Gastroesophageal sphincter (tissue), 4 donors: ENCODE measurements around the gene TFR2. TPM values are rescaled to one million over a fixed set of nuclear protein-coding genes. Genes with fewer than 3 reads are reported as not detected.

Experiments used
- ATAC-seq: fragments of 150-250 bp; one replicate; pipeline ENCODE4 v1.9.1; 2016; ENCODE audit warnings: mild to moderate bottlenecking, moderate library complexity
- H3K27ac ChIP-seq, 4 donors: fragments of 200-600 bp; sonication (generic) in 3 of 4; 1 replicate in 3 of 4; 2 replicates in 1 of 4; pipeline ENCODE4 v1.5.1; 2016 to 2019
- H3K27me3 ChIP-seq: fragments of 200-600 bp; sonication (generic); one replicate; pipeline ENCODE4 v1.5.1; 2019
- H3K36me3 ChIP-seq, 2 donors: fragments of 200-600 bp; sonication (generic); one replicate each; pipeline ENCODE4 v1.5.1; 2019; ENCODE audit warnings: control low read depth in 1 of 2
- H3K4me1 ChIP-seq, 3 donors: fragments of 200-600 bp; sonication (generic); 1 replicate in 2 of 3; 2 replicates in 1 of 3; pipeline ENCODE4 v1.5.1; 2016 to 2019; ENCODE audit warnings: control low read depth in 2 of 3
- H3K4me3 ChIP-seq, 2 donors: fragments of 200-600 bp; sonication (generic); one replicate each; pipeline ENCODE4 v1.5.1; 2019; ENCODE audit warnings: mild to moderate bottlenecking in 1 of 2, moderate library complexity in 1 of 2
- H3K9me3 ChIP-seq, 3 donors: fragments of 200-600 bp; sonication (generic); one replicate each; pipeline ENCODE4 v1.5.1; 2017 to 2019; ENCODE audit warnings: control low read depth in 2 of 3
- CTCF ChIP-seq, 4 experiments: fragments of 200-600 bp in 2 of 4; fragments of 450-650 bp in 2 of 4; sonication (generic) in 1 of 4; IDR thresholded peaks; one replicate each; pipeline ENCODE4 v1.5.1; 2017 to 2019; ENCODE audit warnings: antibody characterized with exemption in 4 of 4, mild to moderate bottlenecking in 2 of 4, moderate library complexity in 2 of 4
- EP300 ChIP-seq: sonication (generic); formaldehyde crosslinking; IDR thresholded peaks from one replicate; pipeline ENCODE4 v1.6.1; 2017; ENCODE audit warnings: antibody characterized with exemption, mild to moderate bottlenecking
- POLR2A ChIP-seq, 2 donors: fragments of 450-650 bp; IDR thresholded peaks; one replicate each; pipeline ENCODE4 v1.6.1; 2017; ENCODE audit warnings: antibody characterized with exemption in 2 of 2, mild to moderate bottlenecking in 2 of 2, moderate library complexity in 1 of 2
- POLR2AphosphoS5 ChIP-seq: sonication (generic); formaldehyde crosslinking; IDR thresholded peaks from one replicate; pipeline ENCODE4 v1.6.1; 2017; ENCODE audit warnings: antibody characterized with exemption
- WGBS, 2 donors: methylation state at CpG; one replicate each; pipeline ENCODE4 v1.1.5; 2018; ENCODE audit warnings: low coverage in 1 of 2; 5-methylcytosine and 5-hydroxymethylcytosine counted together
- total RNA-seq, 4 donors: library from RNA; depleted of rRNA; stranded (reverse); fragments of >200 nt; gene quantifications; one replicate each; pipeline ENCODE4 v1.1.0, GENCODE V29; 2016

TFR2 gene
- total RNA-seq, 4 donors from 2014 or later = 1.6 TPM; not detected in 3

GRCh38 chr7:100578246-100579183 is 62.8 kb downstream of the TFR2 start:
- H3K9me3 ChIP-seq = no peaks in the 10 kb centered on the region
- peaks cover 31% of the 10 kb centered on the region for H3K27me3 ChIP-seq
- WGBS, 2 donors = 78% methylated on average over 7 of the region's 28 CpGs; no CpG with 5 or more reads in 1 of the 2 donors
- no peak overlapping the region for H3K4me3 ChIP-seq
- no peak overlapping the region for H3K27ac ChIP-seq
- no peak for TF ChIP-seq CTCF (IDR thresholded peaks at IDR 0.05)
- TF ChIP-seq EP300 = no peak
- no peak for TF ChIP-seq POLR2AphosphoS5
- TF ChIP-seq POLR2A (IDR thresholded peaks at IDR 0.05) = no peak
- ATAC-seq = no peak
- peaks cover 0 to 100% of the 10 kb centered on the region in 2 donors for H3K36me3 ChIP-seq
- H3K4me1 ChIP-seq = peaks cover 0 to 18% (median 12%) of the 10 kb centered on the region in 3 donors

DNA sequence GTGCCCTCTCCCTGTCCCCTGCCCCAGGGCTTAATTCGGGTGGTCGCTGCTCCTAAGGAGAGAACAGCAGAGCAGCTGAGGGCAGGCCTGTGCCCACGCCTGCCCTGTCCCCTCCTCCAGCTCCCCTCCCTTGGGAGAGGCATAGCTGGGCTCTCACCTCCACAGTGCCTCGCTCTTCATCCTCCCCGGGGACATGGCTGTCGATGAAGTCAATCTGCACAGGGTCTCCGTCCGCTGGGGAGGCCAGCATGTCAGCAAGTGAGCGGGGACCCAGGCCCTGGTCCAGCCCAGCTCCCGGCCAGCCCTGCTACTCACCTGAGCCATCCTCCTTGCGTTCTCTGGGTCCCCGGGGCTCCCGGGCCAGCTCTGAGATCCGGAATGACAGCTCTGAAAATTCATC is 63.8 kb downstream of the TFR2 start:
- Histone ChIP-seq H3K4me1 (peaks cover 0 to 8% (median 2%) of the 10 kb centered on the region in 3 donors), H3K27me3 (peaks cover 41% of the 10 kb centered on the region), H3K27ac (no peak overlapping the region), H3K36me3 (peaks cover 0 to 94% of the 10 kb centered on the region in 2 donors), H3K9me3 (no peaks in the 10 kb centered on the region), H3K4me3 (no peak overlapping the region)
- 100% methylated on average over 1 of the region's 14 CpGs; no CpG with 5 or more reads in 1 of the 2 donors for WGBS, 2 donors
- TF ChIP-seq POLR2AphosphoS5 = no peak
- no peak for ATAC-seq

- H3K36me3 ChIP-seq = peaks cover 0 to 92% of the 10 kb centered on the region in 2 donors
- TF ChIP-seq EP300 (no peak), POLR2A (IDR thresholded peaks at IDR 0.05) (no peak), CTCF (IDR thresholded peaks at IDR 0.05) (no peak), POLR2AphosphoS5 (no peak)
- WGBS, 2 donors = 88 to 89% methylated on average over 3 to 5 of the region's 24 CpGs
- H3K4me1 ChIP-seq = peaks cover 0 to 4% (median 0%) of the 10 kb centered on the region in 3 donors
- no peak for ATAC-seq
- H3K27me3 ChIP-seq = peaks cover 45% of the 10 kb centered on the region
- H3K27ac ChIP-seq = no peak overlapping the region
- no peaks in the 10 kb centered on the region for H3K9me3 ChIP-seq
- no peak overlapping the region for H3K4me3 ChIP-seq
These were observed 64.2 kb downstream of the TFR2 start for GRCh38 chr7:100577103-100577502.

- H3K4me1 ChIP-seq = no peaks in the 10 kb centered on the region
- no peak for TF ChIP-seq POLR2AphosphoS5
- H3K27me3 ChIP-seq = peaks cover 51% of the 10 kb centered on the region
- WGBS, 2 donors = 86 to 96% methylated on average over 4 of the region's 13 CpGs
- ATAC-seq = no peak
- H3K27ac ChIP-seq = no peak overlapping the region
- no peak overlapping the region for H3K4me3 ChIP-seq
- peaks cover 0 to 86% of the 10 kb centered on the region in 2 donors for H3K36me3 ChIP-seq
- H3K9me3 ChIP-seq = no peaks in the 10 kb centered on the region
These were observed 64.9 kb downstream of the TFR2 start for GRCh38 chr7:100576384-100576993.

- no peaks in the 10 kb centered on the region for H3K9me3 ChIP-seq
- TF ChIP-seq CTCF (IDR thresholded peaks at IDR 0.05) (no peak), POLR2A (IDR thresholded peaks at IDR 0.05) (no peak), EP300 (no peak), POLR2AphosphoS5 (no peak)
- H3K27ac ChIP-seq = no peak overlapping the region
- peaks cover 0 to 2% (median 0%) of the 10 kb centered on the region in 3 donors for H3K4me1 ChIP-seq
- H3K36me3 ChIP-seq = peaks cover 0 to 80% of the 10 kb centered on the region in 2 donors
- peaks cover 57% of the 10 kb centered on the region for H3K27me3 ChIP-seq
- H3K4me3 ChIP-seq = no peak overlapping the region
- no peak for ATAC-seq
- 71% methylated on average over 1 of the region's 17 CpGs; no CpG with 5 or more reads in 1 of the 2 donors for WGBS, 2 donors
These were observed 65.5 kb downstream of the TFR2 start for GRCh38 chr7:100575746-100576383.
